ENCODE data around the gene ANKRD36. TPM values are rescaled to one million over a fixed set of nuclear protein-coding genes. Genes with fewer than 3 reads are reported as not detected.

ANKRD36 gene
- total and polyA plus RNA-seq, 2 of the 13 experiments (the other 11 are each of a cell fraction or from before 2014, with no cell fraction given) = 6.4 to 27.3 TPM

DNA sequence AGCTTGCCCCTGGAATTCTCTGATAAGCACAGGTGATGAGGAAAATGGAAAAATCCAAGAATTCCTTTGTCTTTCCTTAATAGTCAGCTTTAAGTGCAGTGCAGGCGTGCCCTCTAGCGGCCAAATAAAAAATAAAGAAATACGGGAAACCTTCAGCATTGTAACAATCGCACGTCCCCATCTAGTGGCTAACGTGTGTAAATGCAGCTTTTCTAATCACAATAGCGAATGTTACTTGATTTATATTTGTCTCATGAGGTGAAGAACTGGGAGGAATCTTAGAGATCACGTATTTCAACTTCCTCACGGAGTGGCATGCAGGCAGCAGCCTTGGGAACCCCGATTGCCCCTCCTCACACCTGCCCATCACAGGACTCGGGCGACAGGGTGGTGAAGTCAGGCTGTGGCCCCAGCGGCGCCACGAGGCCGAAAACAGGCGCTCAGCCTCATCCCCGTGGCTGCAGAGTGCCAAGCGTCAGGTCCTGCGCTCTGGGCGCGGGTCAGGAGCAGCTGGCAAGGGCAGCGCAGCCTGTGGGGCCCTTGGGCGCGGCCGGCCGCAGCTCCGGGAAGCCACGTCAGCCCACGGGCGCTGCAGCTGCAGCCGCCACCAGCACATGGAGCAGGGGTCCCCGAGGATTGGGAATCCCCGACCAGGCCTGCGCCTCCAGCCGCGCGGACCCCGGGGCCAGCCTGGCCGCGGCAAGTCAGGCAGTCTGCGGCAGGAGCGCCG lies 468 bp upstream of the ANKRD36 start (continued):
- 0 out of 2 replicates have a peak, but pooled peaks have one; percentile 4 for TF ChIP-seq ZNF230 (CRISPR knock-in tag; IDR thresholded peaks at IDR 0.05)
- 0 out of 2 replicates have a peak, but pooled peaks have one; percentile 18 for TF ChIP-seq ZNF749 (CRISPR knock-in tag; IDR thresholded peaks at IDR 0.05; ENCODE audit: borderline replicate concordance)
- TF ChIP-seq, protein P1, sequence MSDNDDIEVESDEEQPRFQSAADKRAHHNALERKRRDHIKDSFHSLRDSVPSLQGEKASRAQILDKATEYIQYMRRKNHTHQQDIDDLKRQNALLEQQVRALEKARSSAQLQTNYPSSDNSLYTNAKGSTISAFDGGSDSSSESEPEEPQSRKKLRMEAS (IDR thresholded peaks at IDR 0.05) = peak; percentile 18; the same call in 1 of the 2 replicates
- TF ChIP-seq SMC3 (IDR thresholded peaks at IDR 0.05; ENCODE audit: low read length) = peak; percentile 60
- TF ChIP-seq PITX1 (CRISPR knock-in tag; IDR thresholded peaks at IDR 0.05) = 0 out of 2 replicates have a peak, but pooled peaks have one; percentile 13
- TF ChIP-seq, protein P2, sequence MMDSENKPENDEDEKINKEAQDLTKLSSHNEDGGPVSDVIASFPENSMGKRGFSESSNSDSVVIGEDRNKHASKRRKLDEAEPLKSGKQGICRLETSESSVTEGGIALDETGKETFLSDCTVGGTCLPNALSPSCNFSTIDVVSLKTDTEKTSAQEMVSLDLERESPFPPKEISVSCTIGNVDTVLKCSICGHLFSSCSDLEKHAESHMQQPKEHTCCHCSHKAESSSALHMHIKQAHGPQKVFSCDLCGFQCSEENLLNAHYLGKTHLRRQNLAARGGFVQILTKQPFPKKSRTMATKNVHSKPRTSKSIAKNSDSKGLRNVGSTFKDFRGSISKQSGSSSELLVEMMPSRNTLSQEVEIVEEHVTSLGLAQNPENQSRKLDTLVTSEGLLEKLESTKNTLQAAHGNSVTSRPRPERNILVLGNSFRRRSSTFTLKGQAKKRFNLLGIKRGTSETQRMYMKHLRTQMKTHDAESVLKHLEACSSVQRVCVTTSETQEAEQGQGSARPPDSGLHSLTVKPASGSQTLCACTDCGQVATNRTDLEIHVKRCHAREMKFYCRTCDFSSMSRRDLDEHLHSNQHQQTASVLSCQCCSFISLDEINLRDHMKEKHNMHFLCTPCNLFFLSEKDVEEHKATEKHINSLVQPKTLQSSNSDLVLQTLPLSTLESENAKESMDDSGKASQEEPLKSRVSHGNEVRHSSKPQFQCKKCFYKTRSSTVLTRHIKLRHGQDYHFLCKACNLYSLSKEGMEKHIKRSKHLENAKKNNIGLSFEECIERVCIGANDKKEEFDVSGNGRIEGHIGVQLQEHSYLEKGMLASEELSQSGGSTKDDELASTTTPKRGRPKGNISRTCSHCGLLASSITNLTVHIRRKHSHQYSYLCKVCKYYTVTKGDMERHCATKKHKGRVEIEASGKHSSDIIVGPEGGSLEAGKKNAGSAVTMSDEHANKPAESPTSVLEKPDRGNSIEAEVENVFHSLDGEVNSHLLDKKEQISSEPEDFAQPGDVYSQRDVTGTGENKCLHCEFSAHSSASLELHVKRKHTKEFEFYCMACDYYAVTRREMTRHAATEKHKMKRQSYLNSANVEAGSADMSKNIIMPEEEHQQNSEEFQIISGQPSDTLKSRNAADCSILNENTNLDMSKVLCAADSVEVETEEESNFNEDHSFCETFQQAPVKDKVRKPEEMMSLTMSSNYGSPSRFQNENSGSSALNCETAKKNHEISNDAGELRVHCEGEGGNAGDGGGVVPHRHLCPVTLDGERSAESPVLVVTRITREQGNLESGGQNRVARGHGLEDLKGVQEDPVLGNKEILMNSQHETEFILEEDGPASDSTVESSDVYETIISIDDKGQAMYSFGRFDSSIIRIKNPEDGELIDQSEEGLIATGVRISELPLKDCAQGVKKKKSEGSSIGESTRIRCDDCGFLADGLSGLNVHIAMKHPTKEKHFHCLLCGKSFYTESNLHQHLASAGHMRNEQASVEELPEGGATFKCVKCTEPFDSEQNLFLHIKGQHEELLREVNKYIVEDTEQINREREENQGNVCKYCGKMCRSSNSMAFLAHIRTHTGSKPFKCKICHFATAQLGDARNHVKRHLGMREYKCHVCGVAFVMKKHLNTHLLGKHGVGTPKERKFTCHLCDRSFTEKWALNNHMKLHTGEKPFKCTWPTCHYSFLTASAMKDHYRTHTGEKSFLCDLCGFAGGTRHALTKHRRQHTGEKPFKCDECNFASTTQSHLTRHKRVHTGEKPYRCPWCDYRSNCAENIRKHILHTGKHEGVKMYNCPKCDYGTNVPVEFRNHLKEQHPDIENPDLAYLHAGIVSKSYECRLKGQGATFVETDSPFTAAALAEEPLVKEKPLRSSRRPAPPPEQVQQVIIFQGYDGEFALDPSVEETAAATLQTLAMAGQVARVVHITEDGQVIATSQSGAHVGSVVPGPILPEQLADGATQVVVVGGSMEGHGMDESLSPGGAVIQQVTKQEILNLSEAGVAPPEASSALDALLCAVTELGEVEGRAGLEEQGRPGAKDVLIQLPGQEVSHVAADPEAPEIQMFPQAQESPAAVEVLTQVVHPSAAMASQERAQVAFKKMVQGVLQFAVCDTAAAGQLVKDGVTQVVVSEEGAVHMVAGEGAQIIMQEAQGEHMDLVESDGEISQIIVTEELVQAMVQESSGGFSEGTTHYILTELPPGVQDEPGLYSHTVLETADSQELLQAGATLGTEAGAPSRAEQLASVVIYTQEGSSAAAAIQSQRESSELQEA (CRISPR knock-in tag; IDR thresholded peaks at IDR 0.05; ENCODE audit: not compliant biosample characterization) = peak; percentile 18
- TF ChIP-seq, protein P3, sequence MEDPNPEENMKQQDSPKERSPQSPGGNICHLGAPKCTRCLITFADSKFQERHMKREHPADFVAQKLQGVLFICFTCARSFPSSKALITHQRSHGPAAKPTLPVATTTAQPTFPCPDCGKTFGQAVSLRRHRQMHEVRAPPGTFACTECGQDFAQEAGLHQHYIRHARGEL (CRISPR knock-in tag; IDR thresholded peaks at IDR 0.05) = 0 out of 2 replicates have a peak, but pooled peaks have one; percentile 66
- peak; percentile 47 for TF ChIP-seq ZEB1 (IDR thresholded peaks at IDR 0.05; ENCODE audit: insufficient replicate concordance, low read depth)
- 0 out of 2 replicates have a peak, but pooled peaks have one; percentile 43 for TF ChIP-seq RBAK (CRISPR knock-in tag; IDR thresholded peaks at IDR 0.05)
- TF ChIP-seq, protein P4, sequence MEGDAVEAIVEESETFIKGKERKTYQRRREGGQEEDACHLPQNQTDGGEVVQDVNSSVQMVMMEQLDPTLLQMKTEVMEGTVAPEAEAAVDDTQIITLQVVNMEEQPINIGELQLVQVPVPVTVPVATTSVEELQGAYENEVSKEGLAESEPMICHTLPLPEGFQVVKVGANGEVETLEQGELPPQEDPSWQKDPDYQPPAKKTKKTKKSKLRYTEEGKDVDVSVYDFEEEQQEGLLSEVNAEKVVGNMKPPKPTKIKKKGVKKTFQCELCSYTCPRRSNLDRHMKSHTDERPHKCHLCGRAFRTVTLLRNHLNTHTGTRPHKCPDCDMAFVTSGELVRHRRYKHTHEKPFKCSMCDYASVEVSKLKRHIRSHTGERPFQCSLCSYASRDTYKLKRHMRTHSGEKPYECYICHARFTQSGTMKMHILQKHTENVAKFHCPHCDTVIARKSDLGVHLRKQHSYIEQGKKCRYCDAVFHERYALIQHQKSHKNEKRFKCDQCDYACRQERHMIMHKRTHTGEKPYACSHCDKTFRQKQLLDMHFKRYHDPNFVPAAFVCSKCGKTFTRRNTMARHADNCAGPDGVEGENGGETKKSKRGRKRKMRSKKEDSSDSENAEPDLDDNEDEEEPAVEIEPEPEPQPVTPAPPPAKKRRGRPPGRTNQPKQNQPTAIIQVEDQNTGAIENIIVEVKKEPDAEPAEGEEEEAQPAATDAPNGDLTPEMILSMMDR (CRISPR knock-in tag; IDR thresholded peaks at IDR 0.05) = peak; percentile 83
- peak; percentile 1; the same call in 1 of the 2 replicates for TF ChIP-seq ZNF501 (CRISPR knock-in tag; IDR thresholded peaks at IDR 0.05)
- TF ChIP-seq MXD4 (CRISPR knock-in tag; IDR thresholded peaks at IDR 0.05) = peak; percentile 6; the same call in 1 of the 2 replicates
- TF ChIP-seq, protein P5, sequence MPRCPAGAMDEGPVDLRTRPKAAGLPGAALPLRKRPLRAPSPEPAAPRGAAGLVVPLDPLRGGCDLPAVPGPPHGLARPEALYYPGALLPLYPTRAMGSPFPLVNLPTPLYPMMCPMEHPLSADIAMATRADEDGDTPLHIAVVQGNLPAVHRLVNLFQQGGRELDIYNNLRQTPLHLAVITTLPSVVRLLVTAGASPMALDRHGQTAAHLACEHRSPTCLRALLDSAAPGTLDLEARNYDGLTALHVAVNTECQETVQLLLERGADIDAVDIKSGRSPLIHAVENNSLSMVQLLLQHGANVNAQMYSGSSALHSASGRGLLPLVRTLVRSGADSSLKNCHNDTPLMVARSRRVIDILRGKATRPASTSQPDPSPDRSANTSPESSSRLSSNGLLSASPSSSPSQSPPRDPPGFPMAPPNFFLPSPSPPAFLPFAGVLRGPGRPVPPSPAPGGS (CRISPR knock-in tag; IDR thresholded peaks at IDR 0.05) = peak; percentile 22; the same call in 1 of the 2 replicates
- 0 out of 2 replicates have a peak, but pooled peaks have one; percentile 17 for TF ChIP-seq ZNF558 (CRISPR knock-in tag; IDR thresholded peaks at IDR 0.05; ENCODE audit: borderline replicate concordance)

All from HepG2 (cell line).